ENCODE results near the gene KLHL14.

KLHL14 gene

GRCh38 chr18:32624182-32624723 is 148.6 kb downstream of the KLHL14 start:
- no peak for DNase-seq

GRCh38 chr18:32623563-32623962 is 149.3 kb downstream of the KLHL14 start:
- DNase-seq: no peak
